Right lobe of liver (tissue), 6 donors: ENCODE results near the gene GPATCH1. TPM values are rescaled to one million over a fixed set of nuclear protein-coding genes. Genes with fewer than 3 reads are reported as not detected.

Experiments used
- ATAC-seq, 4 donors: fragments of 200-7000 bp; cut with Tn5 transposase; one replicate each; pipeline ENCODE4 v1.9.1; 2020; ENCODE audit warnings: mild to moderate bottlenecking in 4 of 4, moderate library complexity in 4 of 4
- DNase-seq, 3 donors: peaks; one replicate each; pipeline ENCODE4 v3.0.0-alpha.2; 2020
- H3K27ac ChIP-seq, 3 donors: fragments of 200-600 bp; one replicate each; pipeline ENCODE4 v1.8.0; 2022
- H3K27me3 ChIP-seq, 2 donors: fragments of 200-600 bp; one replicate each; pipeline ENCODE4 v1.8.0; 2022
- H3K36me3 ChIP-seq, 4 donors: fragments of 200-600 bp; sonication (generic) in 1 of 4; one replicate each; pipeline versions ENCODE4 v1.5.1 to v1.8.0; 2017 to 2022; ENCODE audit warnings: control low read depth in 1 of 4
- H3K4me1 ChIP-seq, 4 donors: fragments of 200-600 bp; sonication (generic) in 1 of 4; one replicate each; pipeline versions ENCODE4 v1.5.1 to v1.8.0; 2017 to 2022; ENCODE audit warnings: control low read depth in 1 of 4
- H3K4me3 ChIP-seq, 3 donors: fragments of 200-600 bp; one replicate each; pipeline ENCODE4 v1.8.0; 2022
- H3K9me3 ChIP-seq, 4 donors: fragments of 200-600 bp; sonication (generic) in 1 of 4; one replicate each; pipeline versions ENCODE4 v1.5.1 to v1.8.0; 2017 to 2022; ENCODE audit warnings: control low read depth in 1 of 4
- CTCF ChIP-seq, 4 donors: fragments of 200-600 bp in 3 of 4; fragments of 450-650 bp in 1 of 4; IDR thresholded peaks; one replicate each; pipeline versions ENCODE4 v1.5.1 to v1.8.0; 2016 to 2022; ENCODE audit warnings: antibody characterized with exemption in 4 of 4, mild to moderate bottlenecking in 2 of 4
- POLR2A ChIP-seq: fragments of 450-650 bp; IDR thresholded peaks from one replicate; pipeline ENCODE4 v1.6.1; 2017; ENCODE audit warnings: antibody characterized with exemption, mild to moderate bottlenecking
- WGBS: methylation state at CpG from one replicate; pipeline ENCODE4 v1.1.6; 2018; ENCODE audit warnings: low coverage, low lambda C conversion rate; ENCODE audit not compliant: insufficient coverage; ENCODE audit errors: missing lambda C conversion rate; 5-methylcytosine and 5-hydroxymethylcytosine counted together
- intact Hi-C, 2 donors: fragments of 100-400 bp; cut with DNase I; formaldehyde crosslinking; loops; one replicate each; pipeline versions ENCODE4 v1.11.2 to v1.14.1; 2022
- total RNA-seq, 6 experiments: library from RNA; depleted of rRNA in 2 of 6; stranded (reverse); fragments of >200 nt in 2 of 6; fragmentation: NEBNext Ultra II Directional in 3 of 6; extraction: Animal tissue kit (Norgen Biotek cat#: 25700) in 3 of 6; gene quantifications; one replicate each; pipeline versions ENCODE4 v1.1.0 to v1.2.4, GENCODE V29; 2016 to 2023
- donor health status: DM: no; HTN: yes; CAD: no.
- donor health status: DM: no; HTN: no; CAD: no.
- donor health status: DM: no; HTN: no; CAD: no.
- donor health status: DM: no; HTN: yes; CAD: no.
- donor health status: DM: no; HTN: yes; CAD: no.

The GPATCH1 gene
- total RNA-seq, 6 experiments from 2014 or later: 2.5 to 3.9 (median 3.1) TPM

DNA sequence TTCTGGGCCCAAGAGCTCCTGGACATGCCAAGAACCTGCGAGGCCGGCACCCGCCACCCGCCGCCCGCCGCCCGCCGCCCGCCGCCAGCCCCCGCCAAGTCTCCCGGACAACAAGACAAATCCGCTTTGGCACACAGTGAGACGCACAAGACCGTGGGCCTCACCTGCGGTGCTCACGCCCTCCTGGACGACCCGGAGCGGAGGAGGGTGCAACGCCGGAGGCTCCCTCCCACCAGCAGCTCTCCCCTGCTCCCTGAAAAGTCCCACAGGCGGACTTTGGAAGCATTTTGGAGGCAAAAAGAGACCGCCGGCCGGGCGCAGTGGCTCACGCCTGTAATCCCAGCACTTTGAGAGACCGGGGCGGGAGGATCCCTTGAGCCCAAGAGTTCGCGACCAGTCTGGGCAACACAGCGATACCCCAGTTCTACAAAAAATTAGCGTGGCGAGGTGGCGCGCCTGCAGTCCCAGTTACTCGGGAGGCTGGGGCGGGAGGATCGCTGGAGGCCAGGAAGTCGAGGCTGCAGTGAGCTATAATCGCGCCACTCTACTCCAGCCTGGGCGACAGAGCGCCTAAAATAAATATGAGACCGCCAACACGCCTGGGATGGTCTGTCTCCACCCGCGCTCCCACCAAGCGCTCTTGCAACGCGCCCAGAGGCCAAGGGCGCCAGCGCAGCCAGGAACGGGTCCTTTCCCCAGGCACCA, 17.1 kb upstream of the GPATCH1 start:
- peak overlapping the region; percentile 47 to 68 (median 50) for H3K27ac ChIP-seq
- peaks cover 0 to 8% (median 0%) of the 10 kb centered on the region in 4 donors for H3K4me1 ChIP-seq
- H3K27me3 ChIP-seq: no peaks in the 10 kb centered on the region
- no peak for TF ChIP-seq POLR2A
- TF ChIP-seq CTCF (IDR thresholded peaks at IDR 0.05): no peak
- H3K4me3 ChIP-seq: peak overlapping the region; percentile 63 to 74 (median 70)
- DNase-seq (peak; percentile 27 to 57 (median 52)), ATAC-seq (peak; percentile 6 to 45 (median 18))
- no peaks in the 10 kb centered on the region for H3K9me3 ChIP-seq
- 0% methylated on average over 15 of the region's 56 CpGs for WGBS
- no peaks in the 10 kb centered on the region for H3K36me3 ChIP-seq
- intact Hi-C loops: no loop called here

DNA sequence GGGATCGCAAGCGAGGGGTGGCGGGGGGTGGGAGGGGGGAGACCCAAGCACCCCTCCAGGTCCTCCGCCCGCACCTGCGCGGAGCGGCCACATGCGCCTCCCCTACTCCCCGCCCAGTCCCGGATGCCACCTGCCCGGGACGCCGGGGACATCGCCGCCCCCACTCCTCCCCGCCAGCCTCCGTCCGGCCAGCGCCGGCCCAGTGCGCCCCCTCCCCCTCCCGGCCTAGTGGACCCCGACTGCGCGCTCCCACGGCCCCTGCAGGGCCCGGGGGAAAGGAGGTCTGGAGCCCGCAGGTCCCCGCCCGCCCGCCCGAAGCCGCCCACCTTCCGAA, 16.6 kb upstream of the GPATCH1 start:
- DNase-seq: peak; percentile 75 to 80 (median 77)
- TF ChIP-seq CTCF (IDR thresholded peaks at IDR 0.05) (peak in 1 of 4 donors; percentile 13), POLR2A (no peak)
- 0% methylated on average over 1 of the region's 35 CpGs for WGBS
- Histone ChIP-seq H3K27me3 (no peaks in the 10 kb centered on the region), H3K36me3 (no peaks in the 10 kb centered on the region), H3K4me3 (peak overlapping the region; percentile 63 to 74 (median 70)), H3K4me1 (peaks cover 0 to 8% (median 0%) of the 10 kb centered on the region in 4 donors), H3K27ac (peak overlapping the region; percentile 47 to 68 (median 50)), H3K9me3 (no peaks in the 10 kb centered on the region)
- intact Hi-C loops: no loop called here
- peak; percentile 77 to 92 (median 84) for ATAC-seq

DNA sequence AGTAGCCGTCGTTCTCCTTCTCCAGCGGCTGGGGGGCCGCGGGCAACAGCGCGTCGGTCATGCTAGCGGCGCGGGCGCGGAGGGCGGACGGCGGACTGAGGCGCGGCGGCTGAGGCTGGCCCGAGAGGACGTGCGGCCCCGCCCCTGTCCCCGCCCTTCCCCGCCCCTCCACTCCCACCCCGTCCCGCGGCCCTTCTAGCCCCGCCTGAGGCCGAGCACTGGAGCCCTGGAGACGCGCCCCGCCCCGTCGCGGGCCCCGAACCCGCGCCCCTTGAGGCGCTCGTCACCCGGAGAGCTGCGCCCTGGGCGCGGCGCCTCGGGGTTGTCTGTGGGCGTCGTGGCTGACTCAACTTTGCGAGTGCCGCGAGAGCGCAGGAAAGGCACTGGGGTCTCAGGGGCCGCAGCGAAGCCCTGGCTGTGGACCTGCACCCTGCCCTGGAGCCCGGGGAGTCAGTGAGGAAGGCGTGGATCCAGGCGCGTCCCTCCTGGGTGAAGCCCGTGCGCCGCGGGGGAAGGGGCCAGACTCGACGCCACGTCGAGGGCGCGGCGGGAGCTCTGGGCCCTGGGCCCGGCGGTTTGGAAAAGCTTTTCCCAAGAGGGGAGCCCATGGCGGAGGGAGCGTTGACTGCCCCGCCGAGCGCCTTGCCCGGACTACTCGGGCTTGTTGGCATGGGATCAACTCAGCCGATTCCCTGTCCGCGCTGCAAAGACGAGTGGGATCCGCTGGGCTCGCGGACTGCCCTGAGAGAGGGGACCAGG, 16.0 kb upstream of the GPATCH1 start, which contains the start of gene RHPN2:
Gene RHPN2 (minus strand): TSS at position 97 of the 759 bp plus-strand sequence. CDS start 36 bp downstream, at position 61.
- DNase-seq: peak; percentile 82 to 84 (median 82)
- 13% methylated on average over 16 of the region's 86 CpGs for WGBS

DNA sequence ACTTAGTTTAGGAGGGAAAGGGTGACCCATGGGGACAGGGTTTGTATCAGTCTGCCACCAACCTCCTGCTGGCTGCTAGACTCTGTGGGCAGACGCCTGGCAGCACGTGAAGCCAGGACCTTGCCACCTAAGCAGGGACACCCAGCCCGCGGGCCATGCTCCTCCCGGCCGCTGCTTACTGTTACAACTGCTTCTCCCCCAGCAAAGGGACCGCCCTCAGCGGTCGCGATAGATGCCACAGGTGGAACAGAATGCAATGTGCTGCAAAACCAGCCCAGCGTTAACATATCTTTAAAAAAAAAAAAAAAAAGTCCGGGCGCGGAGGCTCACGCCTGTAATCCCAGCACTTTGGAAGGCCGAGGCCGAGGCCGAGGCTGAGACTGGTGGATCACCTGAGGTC, 14.4 kb upstream of the GPATCH1 start:
- TF ChIP-seq POLR2A (no peak), CTCF (IDR thresholded peaks at IDR 0.05) (no peak)
- WGBS: 83% methylated on average over 10 of the region's 18 CpGs
- Histone ChIP-seq H3K4me1 (peaks cover 0 to 8% (median 0%) of the 10 kb centered on the region in 4 donors), H3K36me3 (no peaks in the 10 kb centered on the region), H3K9me3 (no peaks in the 10 kb centered on the region), H3K4me3 (no peak overlapping the region), H3K27me3 (no peaks in the 10 kb centered on the region), H3K27ac (no peak overlapping the region)
- DNase-seq (no peak), ATAC-seq (no peak)
- intact Hi-C loops: no loop called here

More for the DNA sequence above, 16.0 kb upstream of the GPATCH1 start, which contains the start of gene RHPN2:
- Histone ChIP-seq H3K9me3 (no peaks in the 10 kb centered on the region), H3K27ac (peak within 1 kb of the TSS; percentile 47 to 68 (median 50)), H3K36me3 (no peaks in the 10 kb centered on the region), H3K4me3 (peak within 1 kb of the TSS; percentile 63 to 74 (median 70)), H3K27me3 (no peaks in the 10 kb centered on the region), H3K4me1 (peaks cover 0 to 8% (median 0%) of the 10 kb centered on the region in 4 donors)
- no peak for TF ChIP-seq POLR2A
- TF ChIP-seq CTCF (IDR thresholded peaks at IDR 0.05): no peak
- intact Hi-C loops: no loop called here
- ATAC-seq: peak; percentile 87 to 95 (median 92)
